Activated effector memory CD4-positive, alpha-beta T cell treated with Interleukin-2 at 50 U/mL for 16 hours (primary cell): ENCODE measurements around the gene RAPGEF4.

Experiments
- DNase-seq: peaks from one replicate; pipeline ENCODE4 v3.0.0-alpha.2; 2020

Gene RAPGEF4

DNA sequence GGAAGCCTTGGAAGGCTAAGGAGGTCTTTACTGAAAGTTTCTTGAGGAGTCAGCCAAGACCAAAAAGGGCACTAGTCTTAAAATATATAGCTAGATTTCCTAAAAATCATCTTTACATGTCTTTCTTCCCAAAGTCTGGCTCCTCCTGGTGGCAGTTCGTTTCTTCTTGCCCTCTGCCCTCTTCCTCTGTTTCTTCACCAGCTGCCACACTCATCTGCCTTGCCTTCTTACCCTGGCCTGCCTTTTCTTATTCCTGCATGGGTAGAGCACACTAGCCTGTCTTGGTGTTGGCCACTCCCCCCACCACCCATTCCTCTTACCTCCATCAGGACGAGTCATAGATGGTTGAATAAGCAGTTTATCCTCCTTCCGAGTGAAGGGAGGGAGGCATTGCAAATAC is 129.8 kb downstream of the RAPGEF4 start:
- DNase-seq, result no peak

DNA sequence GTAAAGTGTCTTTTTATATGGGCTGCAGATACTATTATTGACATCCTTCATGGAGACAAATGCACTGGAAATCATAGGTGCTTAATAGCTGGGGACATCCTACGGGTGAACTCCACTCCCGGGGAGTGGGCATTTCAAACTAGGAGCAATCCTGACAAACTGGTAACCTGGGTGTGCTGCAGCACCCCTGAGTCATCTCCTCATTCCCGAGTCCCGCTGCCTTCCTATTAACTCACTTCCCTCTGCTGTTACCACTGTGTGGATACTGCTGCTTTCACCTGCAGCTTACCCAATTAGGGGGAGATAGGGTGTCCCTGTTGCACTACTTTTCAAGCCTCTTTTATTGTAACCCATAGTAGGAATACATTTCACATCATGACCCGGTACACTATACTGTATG is 134.2 kb downstream of the RAPGEF4 start:
- no peak for DNase-seq

DNA sequence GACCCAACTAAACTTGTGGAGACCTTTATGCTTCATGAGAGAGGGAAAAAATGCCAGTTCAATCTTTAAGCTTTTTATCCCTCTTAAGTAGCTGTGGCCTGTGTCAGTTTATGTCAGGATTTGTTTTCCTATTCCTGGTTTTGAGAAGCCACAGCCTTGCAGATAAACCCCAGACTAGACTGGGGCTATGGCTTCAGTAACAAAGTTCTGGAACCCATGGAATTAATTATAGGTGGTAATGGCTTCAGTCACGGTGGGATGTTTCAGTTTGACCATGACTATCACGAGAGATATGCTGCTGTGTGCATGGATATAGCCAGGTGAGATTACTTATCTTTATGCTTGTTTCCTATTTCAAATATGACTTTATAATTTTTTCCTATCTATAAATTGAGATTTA is 134.8 kb downstream of the RAPGEF4 start:
- no peak for DNase-seq

DNA sequence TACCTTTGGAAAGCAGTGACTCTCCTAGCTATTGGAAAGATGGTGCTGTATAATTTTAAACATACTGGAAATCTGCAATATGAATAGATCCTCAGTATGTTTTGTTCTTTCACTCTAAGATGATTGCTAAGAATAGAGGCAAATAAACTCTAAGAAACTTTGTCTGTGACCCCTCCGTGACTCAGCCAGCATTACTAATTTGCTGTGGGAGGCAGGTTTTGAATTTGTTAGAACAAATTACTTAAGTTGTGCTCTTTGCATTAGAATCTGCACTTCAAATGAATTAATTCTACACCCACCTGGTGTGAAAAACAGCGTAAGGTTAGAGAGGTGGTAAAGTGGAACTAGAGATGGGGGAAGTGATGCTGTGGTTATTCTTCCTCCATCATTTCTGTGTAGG is 142.2 kb downstream of the RAPGEF4 start:
- DNase-seq, result no peak

DNA sequence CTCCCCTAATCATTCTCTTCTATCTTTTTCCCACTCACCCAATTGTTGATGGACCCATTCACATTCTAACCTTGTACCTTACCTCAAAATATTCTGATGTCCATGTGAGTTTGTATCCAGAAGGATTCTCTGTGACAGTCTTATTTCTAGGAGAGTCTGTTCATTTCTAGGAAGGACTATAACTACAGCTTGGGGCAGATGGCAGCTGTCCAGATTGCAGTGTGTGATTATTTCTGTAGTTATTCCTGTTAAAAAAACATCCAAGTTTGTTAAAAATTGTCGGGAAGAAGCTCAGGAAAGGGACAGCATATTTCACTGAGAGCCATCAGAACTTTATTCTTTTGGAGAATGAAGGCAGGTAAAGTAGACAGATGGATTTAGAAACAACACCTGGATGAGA is 142.6 kb downstream of the RAPGEF4 start:
- DNase-seq, result no peak

DNA sequence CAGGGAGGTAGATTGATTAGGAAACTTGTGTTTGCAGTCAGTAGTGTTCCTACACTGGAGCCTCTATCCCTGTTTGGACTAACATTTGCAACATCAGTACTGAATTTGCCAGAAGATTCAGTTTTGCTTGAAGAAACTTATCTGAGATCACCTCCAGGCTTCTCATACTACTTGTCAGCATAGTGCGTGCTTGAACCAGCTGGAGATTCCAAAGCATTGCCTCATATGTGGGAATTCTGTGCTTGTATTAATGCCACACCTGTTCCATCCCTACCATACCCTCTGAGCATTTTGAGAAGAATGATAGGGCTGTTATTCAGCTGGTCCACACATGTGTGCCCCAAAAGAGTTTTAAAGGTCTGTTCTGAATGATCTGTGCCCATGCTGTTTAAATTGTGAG is 148.7 kb downstream of the RAPGEF4 start:
- DNase-seq, result no peak

DNA sequence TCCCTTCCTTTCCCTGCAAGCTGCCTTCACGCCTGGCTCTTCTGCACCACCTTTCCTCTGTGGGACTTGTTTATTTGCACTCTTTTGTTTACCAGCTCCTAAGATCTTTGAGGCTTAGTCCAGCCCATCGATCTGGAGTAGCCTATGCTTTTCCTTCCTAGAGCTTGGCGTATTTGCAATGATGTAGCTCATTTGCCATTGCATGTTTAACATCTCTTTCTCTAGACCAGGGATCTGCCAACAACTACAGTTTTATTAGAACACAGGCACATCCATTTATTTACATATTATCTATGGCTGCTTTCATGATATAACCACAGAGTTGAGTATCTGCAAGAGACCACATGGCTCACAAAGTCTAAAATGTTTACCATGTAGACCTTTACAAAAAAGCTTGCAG is 150.4 kb downstream of the RAPGEF4 start:
- DNase-seq, result no peak

DNA sequence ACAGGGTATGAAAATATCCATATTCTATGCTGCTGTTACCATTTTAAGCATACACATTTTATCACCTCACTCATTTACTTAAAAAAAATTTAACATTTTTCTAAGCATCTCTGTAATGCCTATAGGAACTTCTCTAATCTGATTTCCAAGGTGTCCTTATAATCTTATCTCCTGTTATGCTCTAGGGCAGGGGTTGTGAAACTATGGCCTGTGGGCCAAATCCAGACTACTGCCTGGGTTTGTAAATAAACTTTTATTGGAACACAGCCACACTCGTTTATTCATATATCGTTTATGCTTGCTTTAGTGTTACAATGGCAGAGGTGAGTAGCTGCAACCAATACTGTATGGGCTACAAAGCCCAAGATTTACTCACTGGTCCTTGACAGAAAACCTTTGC is 151.6 kb downstream of the RAPGEF4 start:
- no peak for DNase-seq

DNA sequence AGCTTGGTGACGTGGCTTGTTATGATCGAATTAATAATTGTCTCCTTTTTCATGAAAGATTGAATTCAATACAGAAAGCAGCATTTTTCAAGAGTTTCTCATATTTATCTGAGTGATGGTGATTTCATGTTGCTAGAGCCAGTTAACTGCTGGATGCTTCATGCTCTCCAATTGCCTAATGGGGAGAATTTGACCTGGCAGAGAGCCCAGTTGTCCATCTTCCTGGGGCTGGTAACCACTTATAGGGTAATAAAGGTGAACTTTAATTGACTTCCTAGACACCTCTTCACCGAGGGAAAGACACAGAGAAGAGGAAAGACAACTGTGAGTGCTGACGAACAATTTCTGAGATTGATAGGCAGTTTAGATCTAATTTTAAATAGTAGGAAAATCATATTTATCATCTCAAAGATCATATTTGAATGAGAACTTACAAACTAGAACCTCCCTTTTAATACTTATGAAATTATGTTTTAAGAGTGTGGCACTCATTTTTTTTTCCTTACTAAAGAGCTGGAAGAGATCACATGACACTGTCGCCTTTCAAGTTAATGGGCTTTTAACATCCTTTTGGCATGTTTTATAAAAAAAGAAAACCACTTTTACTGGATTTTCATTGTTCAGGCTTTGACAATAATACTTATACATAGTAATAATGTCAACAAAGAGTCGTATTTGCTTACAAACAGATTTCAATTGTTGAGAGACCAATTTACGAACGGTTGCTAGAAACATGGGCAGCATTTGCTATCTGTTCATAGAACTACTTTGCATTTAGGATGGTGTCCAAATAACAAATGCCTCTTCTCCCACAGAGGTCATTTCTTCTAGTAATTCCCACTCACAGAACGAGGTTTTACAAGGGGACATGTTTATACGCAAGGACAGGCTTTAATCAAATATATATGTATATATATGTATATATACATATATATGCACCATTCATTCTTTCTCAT is 153.3 kb downstream of the RAPGEF4 start:
- no peak for DNase-seq

DNA sequence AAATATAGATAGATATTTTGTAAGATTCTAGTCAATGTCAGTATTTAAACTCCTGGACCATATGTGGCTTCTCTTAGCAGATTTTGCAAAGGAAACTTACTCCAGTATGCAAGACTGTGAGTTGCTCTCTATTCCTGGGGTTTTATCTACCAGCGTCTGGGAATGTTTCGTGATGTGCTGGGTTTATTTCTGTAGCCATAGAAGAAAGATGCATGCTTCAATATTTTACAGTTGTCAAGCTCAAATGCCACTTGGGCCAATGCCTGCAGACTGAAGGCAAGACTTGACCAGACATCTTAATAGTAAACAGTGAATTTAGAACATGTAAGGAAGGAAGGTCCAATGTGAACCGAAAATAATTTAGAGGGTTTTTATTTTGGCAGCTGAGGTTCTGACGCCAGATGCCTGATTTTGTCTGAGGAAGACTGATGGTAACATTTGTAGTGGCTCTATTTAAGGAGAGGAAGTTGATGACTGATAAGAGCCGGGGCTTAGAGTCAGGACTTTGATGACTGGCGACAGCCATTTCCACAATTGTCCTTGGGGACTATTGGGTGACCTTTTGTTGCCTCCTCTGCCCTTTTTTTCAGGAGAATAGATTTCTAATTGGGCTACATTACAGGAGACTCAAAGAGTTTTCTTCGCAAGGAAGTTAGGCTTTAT is 154.3 kb downstream of the RAPGEF4 start:
- DNase-seq, result no peak

DNA sequence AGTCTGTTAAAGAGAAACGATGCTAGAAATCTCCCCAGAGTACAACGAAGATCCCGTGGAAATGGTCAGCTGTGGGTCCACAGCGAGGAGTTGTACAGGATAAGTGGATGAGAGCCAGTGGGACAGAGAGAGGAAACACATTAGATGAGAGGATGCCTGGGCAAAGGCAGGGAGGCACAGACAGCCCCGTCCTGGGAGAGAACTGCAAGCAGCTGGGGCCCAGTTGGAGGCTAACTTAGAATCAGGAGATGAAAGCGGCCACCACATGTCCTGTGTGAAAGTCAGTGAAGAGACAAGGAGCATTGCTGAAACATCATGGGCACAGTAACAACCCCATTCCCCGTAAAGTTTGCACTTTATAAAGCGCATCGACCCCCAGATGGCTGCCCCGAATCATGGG is 157.5 kb downstream of the RAPGEF4 start:
- DNase-seq, result no peak

DNA sequence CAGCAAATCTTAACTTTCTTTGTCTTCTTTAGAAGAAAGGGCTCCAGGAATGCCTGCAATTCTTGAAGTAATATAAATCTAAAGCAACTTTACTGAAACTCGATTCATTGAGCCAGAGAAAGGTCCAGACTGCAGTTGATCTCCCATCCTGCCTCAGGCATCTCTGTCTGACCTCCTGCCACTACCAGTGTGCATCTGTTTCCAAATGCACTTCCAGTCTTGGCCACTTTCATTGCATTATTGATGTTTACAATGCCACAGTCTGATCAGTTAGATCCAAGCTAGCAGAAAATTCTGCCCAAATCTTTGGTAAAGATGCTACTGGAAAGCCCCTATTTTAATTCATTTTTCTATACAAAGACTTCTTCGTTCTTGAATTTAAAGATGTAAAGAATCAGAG is 158.0 kb downstream of the RAPGEF4 start:
- no peak for DNase-seq

DNA sequence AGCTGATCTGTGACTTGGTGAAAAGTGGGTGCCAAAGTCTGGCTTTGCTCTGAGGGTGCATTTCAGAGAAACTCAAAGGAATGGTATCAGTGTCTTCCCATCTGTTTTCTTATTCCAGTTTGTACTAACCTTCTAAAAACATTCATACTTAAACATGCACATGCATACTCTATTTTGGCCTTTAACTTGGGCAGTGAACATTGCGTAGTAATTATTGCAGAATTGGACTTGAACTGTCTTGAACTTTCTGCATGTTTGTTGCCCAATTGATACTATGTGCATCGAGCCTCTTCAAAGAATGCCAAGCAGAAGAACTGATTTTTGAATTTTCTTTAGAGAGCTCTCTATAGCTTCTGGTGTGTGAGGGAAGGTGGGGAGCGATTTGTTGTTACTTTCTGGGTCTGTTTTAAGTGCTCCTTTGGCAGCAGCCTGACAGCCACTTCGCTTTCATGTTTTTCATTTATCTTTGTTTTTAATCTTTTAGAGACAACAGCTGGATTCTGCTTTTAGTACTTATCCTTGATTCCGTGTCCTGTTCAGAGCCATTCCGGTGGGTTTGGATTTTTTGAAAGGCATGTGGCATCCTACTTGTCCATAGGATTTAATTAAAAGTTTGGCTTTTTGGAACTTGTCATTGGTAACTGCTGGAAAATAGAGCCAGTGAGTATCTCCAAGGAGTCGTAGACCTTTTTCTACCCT is 159.2 kb downstream of the RAPGEF4 start:
- DNase-seq, result no peak

DNA sequence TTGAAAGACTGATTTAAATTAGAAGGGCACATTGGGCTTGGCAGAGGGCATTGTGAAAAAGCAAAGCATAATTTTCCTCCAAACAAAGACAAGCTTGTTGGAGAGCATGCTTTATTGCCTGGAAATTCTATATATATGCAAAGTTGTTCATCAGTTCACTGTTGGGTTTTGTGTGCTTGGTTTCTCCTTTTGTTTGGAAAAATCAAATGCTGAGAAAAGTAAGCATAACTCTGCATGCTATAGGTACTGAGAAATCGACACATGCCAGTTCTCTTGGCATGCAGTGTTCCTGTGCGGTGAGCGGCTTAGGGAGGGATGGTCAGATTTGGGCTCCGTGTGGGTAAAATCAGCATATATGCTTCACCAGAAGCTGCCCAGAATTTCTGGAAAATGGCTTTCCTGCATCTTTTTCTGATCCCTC is 161.0 kb downstream of the RAPGEF4 start:
- no peak for DNase-seq

DNA sequence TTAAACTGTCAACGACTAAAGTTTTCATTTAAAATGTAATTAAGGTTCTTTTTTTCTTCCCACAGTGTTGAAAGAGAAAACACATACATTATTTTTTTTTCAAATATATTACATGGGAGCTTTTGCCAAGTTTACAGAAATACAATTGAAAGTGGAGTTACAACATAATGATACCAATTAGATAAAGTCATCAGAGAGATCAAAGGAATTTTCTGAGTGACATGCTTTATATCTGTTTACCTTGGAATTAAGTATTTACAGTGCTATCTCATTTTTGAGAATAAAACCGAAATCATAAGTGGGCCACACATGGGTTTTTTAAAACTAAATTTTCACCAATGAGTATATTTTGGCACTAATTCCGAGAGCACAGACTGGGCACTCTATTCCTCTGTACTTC is 165.2 kb downstream of the RAPGEF4 start:
- DNase-seq, result no peak

DNA sequence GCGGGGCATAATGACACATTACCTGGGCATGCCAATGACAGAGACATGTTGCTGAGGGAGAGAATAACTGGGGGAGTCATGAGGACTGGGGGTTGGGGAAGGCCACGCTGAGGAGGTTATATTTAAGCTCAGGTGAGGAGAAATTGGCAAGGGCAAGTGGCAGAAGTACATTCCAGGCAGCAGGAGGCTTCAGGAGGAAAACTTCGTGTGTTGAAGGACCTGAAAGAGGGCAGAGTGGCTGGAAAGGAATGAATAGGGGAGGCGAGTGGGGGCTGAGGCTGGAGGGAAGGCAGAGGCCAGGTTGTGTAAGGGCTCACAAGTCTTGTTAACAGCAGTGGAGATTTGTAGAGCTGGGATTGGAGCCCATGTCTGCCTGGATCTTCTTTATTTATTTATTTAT is 166.3 kb downstream of the RAPGEF4 start:
- DNase-seq, result no peak

DNA sequence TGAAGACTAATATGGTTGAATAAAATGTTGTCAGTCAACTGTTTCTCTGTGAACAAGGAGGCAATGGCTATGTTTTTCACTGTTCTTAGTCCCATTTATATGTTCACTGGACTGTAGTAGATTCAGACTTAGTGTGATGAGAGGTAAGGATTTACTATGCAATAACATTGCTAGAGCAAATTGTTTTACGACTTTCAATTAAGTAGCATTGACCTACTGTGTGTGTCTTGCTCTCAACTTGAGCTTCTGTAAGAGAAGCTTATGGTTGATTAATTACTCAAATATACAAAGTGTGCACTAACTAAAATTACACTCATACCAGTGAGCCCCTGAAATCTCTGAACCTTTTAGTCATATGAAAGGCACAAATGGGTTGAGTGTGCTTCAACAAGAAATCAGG is 168.6 kb downstream of the RAPGEF4 start:
- no peak for DNase-seq

DNA sequence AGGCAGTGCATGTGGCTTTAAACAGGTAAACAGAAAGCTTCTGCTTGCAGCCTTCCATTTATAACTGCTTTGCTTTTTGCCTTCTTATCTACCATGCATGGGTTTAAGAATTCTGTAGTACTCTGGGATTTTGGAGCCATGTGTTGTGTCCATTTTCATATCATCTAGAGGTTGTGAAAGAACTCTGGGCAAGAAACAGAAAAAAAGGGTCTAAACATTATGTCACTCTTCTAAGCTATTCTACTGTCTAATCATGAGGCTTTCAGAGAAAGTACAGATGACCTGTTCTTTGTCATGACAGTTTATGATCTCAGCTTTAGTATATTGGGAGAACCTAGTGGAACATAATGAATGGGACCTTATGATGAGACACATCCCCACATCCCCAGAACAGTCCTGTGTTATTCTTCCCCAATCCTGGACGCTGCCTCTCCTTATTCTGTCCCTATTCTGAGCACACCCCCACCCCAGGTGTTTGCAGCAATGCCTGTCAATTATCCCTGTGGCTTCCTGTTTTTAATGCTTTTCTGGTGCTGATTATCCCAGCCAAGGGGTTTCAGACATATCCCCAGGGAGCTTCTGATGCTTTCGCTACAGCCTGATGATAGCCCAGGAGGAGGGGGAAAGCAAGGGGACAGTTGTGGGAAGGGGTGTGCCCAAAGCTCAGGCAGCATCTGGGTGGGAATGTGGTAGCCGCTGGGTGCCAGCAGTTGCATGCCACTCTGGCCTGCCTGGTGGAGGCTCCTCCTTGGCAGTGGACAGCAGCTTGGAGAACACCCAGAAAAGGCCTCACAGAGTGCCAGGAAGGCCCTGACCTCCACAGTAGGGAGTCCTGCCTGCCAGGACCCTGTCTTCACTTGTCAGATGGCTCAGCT is 170.5 kb downstream of the RAPGEF4 start:
- DNase-seq, result no peak

DNA sequence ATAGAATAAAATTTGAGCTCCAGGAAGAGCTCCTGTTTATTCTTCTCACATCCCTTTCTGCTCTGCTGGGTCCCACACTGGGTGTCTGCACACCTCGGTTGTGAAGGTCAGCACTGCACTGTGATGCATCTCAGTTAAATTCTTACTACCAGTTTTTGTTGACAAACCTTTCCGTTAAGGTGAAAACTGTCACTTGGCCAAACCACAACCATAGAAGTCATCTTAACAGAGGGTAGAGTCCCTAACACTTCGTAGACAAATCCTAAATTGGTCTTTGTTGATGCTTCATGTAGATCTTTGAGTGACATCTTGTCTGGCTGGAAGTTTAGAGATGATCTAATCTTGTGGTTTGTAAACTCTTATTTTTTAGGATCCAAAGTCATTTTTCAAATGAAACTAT is 172.6 kb downstream of the RAPGEF4 start:
- DNase-seq, result no peak

DNA sequence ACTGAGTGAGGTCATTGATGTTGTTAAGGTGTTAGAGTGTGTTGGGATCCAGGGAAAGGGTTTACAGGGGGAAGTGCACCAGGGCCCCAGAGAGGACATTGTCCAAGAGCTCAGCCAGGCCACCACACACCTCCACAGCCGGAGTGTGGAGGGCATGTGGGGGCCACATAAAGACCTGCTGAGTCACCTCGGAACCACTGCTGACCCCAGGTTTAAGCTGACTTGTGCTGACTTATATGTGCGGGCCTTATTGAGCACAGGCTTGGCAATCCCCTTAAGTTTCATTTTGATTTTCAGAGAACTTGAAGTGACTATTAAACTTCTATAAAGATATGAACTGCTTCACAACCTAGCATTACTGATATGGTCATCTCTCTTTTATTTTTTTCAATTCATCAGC is 173.8 kb downstream of the RAPGEF4 start:
- DNase-seq, result no peak

DNA sequence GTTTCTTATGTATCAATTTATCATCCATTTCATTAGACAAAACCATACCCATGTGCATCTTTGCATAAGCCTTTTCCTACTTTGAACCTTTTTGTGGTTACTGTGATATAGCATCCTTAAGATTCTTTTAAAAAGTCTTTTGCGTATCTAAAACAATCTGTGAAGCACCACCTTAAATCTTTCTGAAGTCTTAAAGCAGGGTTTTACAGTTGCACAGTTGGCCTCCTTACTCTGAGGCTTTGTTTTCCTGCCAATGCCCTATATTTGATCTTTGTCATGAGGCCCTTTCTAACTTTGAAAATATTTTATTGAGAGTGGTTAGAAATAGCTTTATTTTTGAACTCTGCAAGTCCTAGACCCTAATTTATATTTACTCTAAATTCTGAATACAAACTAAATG is 176.6 kb downstream of the RAPGEF4 start:
- no peak for DNase-seq

DNA sequence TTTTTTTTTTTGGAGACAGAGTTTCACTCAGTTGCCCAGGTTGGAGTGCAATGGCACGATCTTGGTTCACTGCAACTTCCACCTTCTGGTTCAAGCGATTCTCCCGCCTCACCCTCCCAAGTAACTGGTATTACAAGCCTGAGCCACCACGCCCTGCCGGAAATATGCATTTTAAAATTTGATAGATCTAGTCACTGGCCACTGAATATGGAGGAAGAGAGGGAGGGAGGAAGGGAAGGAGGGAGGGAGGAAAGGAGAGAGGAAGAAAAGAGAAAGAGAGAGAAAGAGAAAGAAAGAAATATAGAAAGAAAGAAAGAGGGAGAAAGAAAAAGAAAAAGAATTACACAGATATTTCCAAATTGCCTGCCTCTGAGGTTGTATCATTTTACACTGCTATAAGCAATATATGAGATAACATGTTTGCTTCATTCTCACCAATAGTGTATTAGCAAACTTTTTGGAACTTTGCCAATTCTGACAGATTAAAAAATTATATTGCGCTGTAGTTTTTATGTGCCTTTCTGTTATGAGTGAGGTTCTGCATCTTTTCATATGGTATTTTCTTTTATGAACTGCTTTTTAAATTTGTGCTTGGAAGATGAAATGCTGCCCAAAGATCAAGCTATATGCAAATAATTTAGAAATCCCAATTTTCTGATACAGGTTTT is 178.8 kb downstream of the RAPGEF4 start:
- DNase-seq, result no peak
